Prostate gland (tissue), 2 donors: ENCODE measurements around the gene CELF2. TPM values are rescaled to one million over a fixed set of nuclear protein-coding genes. Genes with fewer than 3 reads are reported as not detected.

Experiments used
- DNase-seq: peaks from one replicate; pipeline ENCODE4 v3.0.0-alpha.2; 2019; ENCODE audit warnings: low spot score
- H3K27ac ChIP-seq, 2 donors: fragments of 200-600 bp; sonication (generic); 2 replicates each; pipeline ENCODE4 v1.5.1; 2017 to 2019
- H3K27me3 ChIP-seq: fragments of 200-600 bp; sonication (generic); replicated peaks from 2 replicates; pipeline ENCODE4 v1.5.1; 2019; ENCODE audit not compliant: insufficient read depth
- H3K36me3 ChIP-seq, 2 donors: fragments of 200-600 bp; sonication (generic); 1 replicate in 1 of 2; 2 replicates in 1 of 2; pipeline versions ENCODE4 v1.5.1 to v1.8.1; 2017 to 2019
- H3K4me1 ChIP-seq: fragments of 200-600 bp; sonication (generic); replicated peaks from 2 replicates; pipeline ENCODE4 v1.5.1; 2019
- H3K4me3 ChIP-seq, 2 donors: fragments of 200-600 bp; sonication (generic); 2 replicates each; pipeline ENCODE4 v1.5.1; 2017 to 2019
- H3K9me3 ChIP-seq: fragments of 200-600 bp; sonication (generic); 2 replicates; pipeline ENCODE4 v1.5.1; 2017
- POLR2A ChIP-seq: fragments of 450-650 bp; IDR thresholded peaks from one replicate; pipeline ENCODE4 v1.6.1; 2016; ENCODE audit warnings: antibody characterized with exemption, mild to moderate bottlenecking
- POLR2AphosphoS5 ChIP-seq: sonication (generic); formaldehyde crosslinking; IDR thresholded peaks from one replicate; pipeline ENCODE4 v1.6.1; 2017; ENCODE audit warnings: antibody characterized with exemption
- WGBS: methylation state at CpG from one replicate; pipeline ENCODE4 v1.1.5; 2018; 5-methylcytosine and 5-hydroxymethylcytosine counted together
- intact Hi-C: fragments of 100-400 bp; cut with DNase I; formaldehyde crosslinking; loops from one replicate; pipeline ENCODE4 v1.14.2; 2022
- total RNA-seq, 2 donors: library from RNA; depleted of rRNA; stranded (reverse); fragments of >200 nt; gene quantifications; one replicate each; pipeline ENCODE4 v1.1.0, GENCODE V29; 2016
- TF ChIP-seq, protein P1 (sequence below), 4 experiments: fragments of 200-600 bp in 2 of 4; fragments of 450-650 bp in 2 of 4; sonication (generic) in 2 of 4; IDR thresholded peaks; 1 replicate in 3 of 4; 2 replicates in 1 of 4; pipeline ENCODE4 v1.5.1; 2016 to 2019; ENCODE audit warnings: antibody characterized with exemption in 4 of 4, mild to moderate bottlenecking in 2 of 4, moderate library complexity in 2 of 4

CELF2 gene
- total RNA-seq, 2 donors from 2014 or later = 19.2 to 43.2 TPM

DNA sequence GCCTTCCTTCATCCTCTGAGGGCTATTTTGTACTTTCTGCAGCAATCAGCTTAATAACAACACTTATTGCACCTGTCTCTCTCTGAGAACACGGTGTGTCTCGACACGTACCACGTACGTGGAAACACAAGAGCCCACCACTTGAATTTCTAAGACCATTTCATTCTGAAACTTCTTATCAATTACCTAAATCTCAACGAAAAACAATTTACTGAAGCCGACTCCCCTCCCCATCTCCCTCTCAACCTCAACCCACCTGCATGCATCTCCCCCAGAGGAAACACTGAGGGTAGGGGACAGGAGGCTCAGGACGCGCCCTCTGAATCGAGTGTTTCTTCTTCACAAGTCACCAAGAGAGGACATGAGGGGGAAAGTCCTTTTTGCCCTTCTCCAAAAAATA is 315.2 kb downstream of the CELF2 start:
- Histone ChIP-seq H3K9me3 (no peaks in the 10 kb centered on the region), H3K27me3 (no peaks in the 10 kb centered on the region), H3K36me3 (no peaks in the 10 kb centered on the region), H3K4me1 (no peaks in the 10 kb centered on the region), H3K27ac (no peak overlapping the region), H3K4me3 (no peak overlapping the region)
- TF ChIP-seq POLR2A (no peak), POLR2AphosphoS5 (no peak)
- TF ChIP-seq, protein P1, sequence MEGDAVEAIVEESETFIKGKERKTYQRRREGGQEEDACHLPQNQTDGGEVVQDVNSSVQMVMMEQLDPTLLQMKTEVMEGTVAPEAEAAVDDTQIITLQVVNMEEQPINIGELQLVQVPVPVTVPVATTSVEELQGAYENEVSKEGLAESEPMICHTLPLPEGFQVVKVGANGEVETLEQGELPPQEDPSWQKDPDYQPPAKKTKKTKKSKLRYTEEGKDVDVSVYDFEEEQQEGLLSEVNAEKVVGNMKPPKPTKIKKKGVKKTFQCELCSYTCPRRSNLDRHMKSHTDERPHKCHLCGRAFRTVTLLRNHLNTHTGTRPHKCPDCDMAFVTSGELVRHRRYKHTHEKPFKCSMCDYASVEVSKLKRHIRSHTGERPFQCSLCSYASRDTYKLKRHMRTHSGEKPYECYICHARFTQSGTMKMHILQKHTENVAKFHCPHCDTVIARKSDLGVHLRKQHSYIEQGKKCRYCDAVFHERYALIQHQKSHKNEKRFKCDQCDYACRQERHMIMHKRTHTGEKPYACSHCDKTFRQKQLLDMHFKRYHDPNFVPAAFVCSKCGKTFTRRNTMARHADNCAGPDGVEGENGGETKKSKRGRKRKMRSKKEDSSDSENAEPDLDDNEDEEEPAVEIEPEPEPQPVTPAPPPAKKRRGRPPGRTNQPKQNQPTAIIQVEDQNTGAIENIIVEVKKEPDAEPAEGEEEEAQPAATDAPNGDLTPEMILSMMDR (IDR thresholded peaks at IDR 0.05) = no peak
- intact Hi-C loops = no loop called here
- 88% methylated on average over 10 of the region's 10 CpGs for WGBS
- no peak for DNase-seq

DNA sequence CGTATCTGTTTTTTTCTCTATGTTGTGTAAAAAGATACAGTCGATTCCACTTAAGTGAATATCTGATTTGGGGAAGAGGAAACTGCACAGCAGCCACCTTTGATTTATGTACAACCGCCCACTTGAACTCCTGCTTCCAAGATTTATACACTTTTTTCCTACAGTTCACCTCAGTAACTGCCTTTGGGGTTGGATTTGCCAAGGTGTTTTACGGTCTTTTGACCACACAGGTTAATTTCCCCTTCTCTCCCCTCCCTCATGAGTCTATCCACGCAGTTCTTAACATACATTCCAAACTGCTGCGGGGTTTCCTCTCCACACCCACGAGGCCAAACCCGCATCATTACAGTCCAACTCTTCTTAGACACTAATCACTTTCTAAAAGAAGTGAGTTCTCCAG is 316.8 kb downstream of the CELF2 start:
- Histone ChIP-seq H3K4me1 (no peaks in the 10 kb centered on the region), H3K36me3 (no peaks in the 10 kb centered on the region), H3K4me3 (no peak overlapping the region), H3K27ac (no peak overlapping the region), H3K9me3 (no peaks in the 10 kb centered on the region), H3K27me3 (no peaks in the 10 kb centered on the region)
- 56% methylated on average over 8 of the region's 8 CpGs for whole genome bisulfite sequencing
- no peak for DNase-seq
- TF ChIP-seq POLR2AphosphoS5 (no peak), POLR2A (no peak)
- TF ChIP-seq, protein P1 (IDR thresholded peaks at IDR 0.05) = no peak
- intact Hi-C loops = no loop called here

DNA sequence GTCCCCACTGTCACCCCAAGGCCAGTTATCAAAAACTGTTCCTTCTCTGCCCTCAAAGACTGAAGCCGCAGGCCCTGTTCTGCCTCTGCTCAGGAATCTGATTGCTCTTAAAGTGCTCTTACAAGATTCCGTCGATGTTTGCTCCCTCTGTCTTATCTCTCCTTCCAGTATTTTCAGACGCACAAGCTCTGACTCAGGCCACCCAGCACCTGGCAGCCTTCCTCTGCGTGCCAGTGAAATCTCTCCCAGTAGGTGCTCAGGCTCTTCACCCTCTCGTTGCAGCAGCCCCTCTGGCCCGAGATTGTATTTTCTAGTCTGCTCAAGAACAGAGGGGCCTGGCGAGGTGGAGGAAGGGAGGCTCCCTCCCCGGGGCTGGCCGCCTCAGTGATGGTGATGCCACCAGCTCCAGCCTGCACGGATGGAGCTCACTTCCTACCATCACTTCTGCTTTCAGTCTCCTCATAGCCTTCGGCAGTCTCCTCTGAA is 317.5 kb downstream of the CELF2 start:
- intact Hi-C loops = no loop called here
- H3K4me1 ChIP-seq = no peaks in the 10 kb centered on the region
- H3K27me3 ChIP-seq = no peaks in the 10 kb centered on the region
- H3K9me3 ChIP-seq = no peaks in the 10 kb centered on the region
- H3K4me3 ChIP-seq = no peak overlapping the region
- WGBS = 69% methylated on average over 12 of the region's 12 CpGs
- DNase-seq = no peak
- no peaks in the 10 kb centered on the region for H3K36me3 ChIP-seq
- no peak overlapping the region for H3K27ac ChIP-seq
- TF ChIP-seq POLR2A = no peak
- TF ChIP-seq, protein P1 (IDR thresholded peaks at IDR 0.05) = no peak
- no peak for TF ChIP-seq POLR2AphosphoS5

DNA sequence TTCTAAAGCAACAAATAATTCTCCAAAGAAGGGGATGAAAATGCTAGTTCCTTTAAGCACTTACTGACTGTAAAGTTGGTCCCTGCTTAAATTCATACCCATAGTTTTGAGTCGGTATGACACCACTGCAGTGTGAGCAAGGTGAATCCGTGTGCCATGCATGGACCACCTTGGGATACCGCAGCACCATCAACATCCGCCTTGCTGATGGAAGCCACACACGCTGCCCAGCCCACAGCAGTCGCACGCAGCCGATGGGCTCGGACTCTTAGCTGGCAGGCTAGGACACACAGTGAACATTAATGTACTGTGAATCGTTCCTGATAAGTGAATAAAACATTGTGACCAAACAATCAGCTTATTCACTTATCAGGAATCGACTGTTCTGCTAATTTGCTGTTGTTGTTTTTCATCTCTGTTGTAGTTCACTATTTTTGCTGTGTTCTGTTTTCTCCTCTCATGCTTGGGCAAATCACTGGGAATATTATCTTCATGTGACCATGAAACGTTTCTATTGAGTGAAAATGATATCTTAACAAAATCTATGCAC is 318.3 kb downstream of the CELF2 start:
- DNase-seq = no peak
- Histone ChIP-seq H3K4me3 (no peak overlapping the region), H3K4me1 (no peaks in the 10 kb centered on the region), H3K36me3 (no peaks in the 10 kb centered on the region), H3K27ac (no peak overlapping the region), H3K9me3 (no peaks in the 10 kb centered on the region), H3K27me3 (no peaks in the 10 kb centered on the region)
- 93% methylated on average over 12 of the region's 12 CpGs for WGBS
- intact Hi-C loops = no loop called here
- TF ChIP-seq POLR2A (no peak), POLR2AphosphoS5 (no peak)
- TF ChIP-seq, protein P1 (IDR thresholded peaks at IDR 0.05) = no peak

DNA sequence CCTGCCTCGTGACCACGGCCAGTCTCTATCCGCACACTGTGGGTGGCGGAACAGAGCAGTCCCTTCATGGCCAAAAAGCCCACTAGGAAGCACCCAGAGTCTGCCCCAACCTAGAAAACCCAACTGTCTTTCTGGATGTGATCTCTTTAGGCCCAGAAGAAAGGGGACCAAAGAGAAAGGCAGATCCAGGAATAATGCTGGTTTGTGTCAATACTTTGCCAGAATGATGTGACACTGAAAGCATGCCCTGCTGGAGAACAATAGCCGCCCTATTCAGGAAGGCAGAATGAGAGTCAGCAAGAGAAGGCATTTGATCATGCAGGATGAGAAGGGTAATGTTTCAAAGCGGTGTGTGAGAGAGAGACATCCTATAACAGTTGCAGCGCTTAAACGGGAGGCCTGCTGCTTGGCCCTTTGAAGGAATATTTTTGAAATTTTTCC is 319.1 kb downstream of the CELF2 start:
- intact Hi-C loops = no loop called here
- no peak for DNase-seq
- H3K36me3 ChIP-seq = no peaks in the 10 kb centered on the region
- TF ChIP-seq, protein P1 (IDR thresholded peaks at IDR 0.05) = no peak
- TF ChIP-seq POLR2AphosphoS5 (no peak), POLR2A (no peak)
- no peaks in the 10 kb centered on the region for H3K9me3 ChIP-seq
- H3K4me3 ChIP-seq = no peak overlapping the region
- no peaks in the 10 kb centered on the region for H3K4me1 ChIP-seq
- 80% methylated on average over 8 of the region's 8 CpGs for WGBS
- H3K27ac ChIP-seq = no peak overlapping the region
- H3K27me3 ChIP-seq = no peaks in the 10 kb centered on the region
